Peyer's patch (tissue), 4 donors: ENCODE results near the gene TBX1.

Experiments
- POLR2A ChIP-seq, 2 donors: fragments of 450-650 bp; IDR thresholded peaks; one replicate each; pipeline ENCODE4 v1.5.1; 2017; ENCODE audit warnings: antibody characterized with exemption in 2 of 2, mild to moderate bottlenecking in 2 of 2, moderate library complexity in 2 of 2
- TF ChIP-seq, protein P1 (sequence below), 6 experiments: fragments of 450-650 bp in 4 of 6; fragments of 200-600 bp in 2 of 6; sonication (generic) in 1 of 6; IDR thresholded peaks; one replicate each; pipeline ENCODE4 v1.5.1; 2017 to 2019; ENCODE audit warnings: antibody characterized with exemption in 6 of 6, mild to moderate bottlenecking in 3 of 6, moderate library complexity in 1 of 6

DNA sequence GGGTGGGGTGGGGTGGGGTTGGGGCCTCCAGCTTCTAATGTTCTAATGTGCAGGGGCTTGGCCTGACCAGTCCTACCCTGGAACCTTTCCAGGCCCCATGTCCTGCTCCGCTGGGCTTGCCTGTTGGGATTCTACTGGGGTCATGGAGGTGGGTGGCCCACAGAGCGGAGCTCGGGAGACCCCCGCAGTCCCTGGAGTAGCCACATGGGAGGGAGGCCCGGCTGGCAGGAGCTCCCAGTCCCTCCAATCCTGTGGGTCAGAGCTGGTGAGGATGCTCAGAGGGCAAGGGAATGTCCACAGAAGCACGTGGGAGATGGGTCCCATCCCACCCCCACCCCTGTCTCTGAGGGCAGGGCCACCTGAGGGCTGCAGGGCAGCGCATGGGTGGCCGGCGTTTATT, 43.4 kb upstream of the TBX1 start:
- TF ChIP-seq, protein P1, sequence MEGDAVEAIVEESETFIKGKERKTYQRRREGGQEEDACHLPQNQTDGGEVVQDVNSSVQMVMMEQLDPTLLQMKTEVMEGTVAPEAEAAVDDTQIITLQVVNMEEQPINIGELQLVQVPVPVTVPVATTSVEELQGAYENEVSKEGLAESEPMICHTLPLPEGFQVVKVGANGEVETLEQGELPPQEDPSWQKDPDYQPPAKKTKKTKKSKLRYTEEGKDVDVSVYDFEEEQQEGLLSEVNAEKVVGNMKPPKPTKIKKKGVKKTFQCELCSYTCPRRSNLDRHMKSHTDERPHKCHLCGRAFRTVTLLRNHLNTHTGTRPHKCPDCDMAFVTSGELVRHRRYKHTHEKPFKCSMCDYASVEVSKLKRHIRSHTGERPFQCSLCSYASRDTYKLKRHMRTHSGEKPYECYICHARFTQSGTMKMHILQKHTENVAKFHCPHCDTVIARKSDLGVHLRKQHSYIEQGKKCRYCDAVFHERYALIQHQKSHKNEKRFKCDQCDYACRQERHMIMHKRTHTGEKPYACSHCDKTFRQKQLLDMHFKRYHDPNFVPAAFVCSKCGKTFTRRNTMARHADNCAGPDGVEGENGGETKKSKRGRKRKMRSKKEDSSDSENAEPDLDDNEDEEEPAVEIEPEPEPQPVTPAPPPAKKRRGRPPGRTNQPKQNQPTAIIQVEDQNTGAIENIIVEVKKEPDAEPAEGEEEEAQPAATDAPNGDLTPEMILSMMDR (IDR thresholded peaks at IDR 0.05), result no peak
- no peak for TF ChIP-seq POLR2A (IDR thresholded peaks at IDR 0.05)
